Natural killer cell treated with Interleukin-12 subunit alpha and Interleukin-12 subunit beta and Interleukin-15 and Interleukin-18, amount 100 ng/mL, for 72 hours (primary cell): Measurements from ENCODE around the gene PTPRE. TPM values are rescaled to one million over a fixed set of nuclear protein-coding genes. Genes with fewer than 3 reads are reported as not detected.

ENCODE experiments used
- ATAC-seq, 2 donors: fragments of 150-1000 bp; cut with Tn5 transposase in 1 of 2; sonication (Bioruptor Pico), chemical (Tn5 transposase) in 1 of 2; 2 replicates each; pipeline ENCODE4 v1.10.0; 2021
- DNase-seq: peaks from one replicate; pipeline ENCODE4 v3.0.0; 2022; ENCODE audit warnings: low spot score
- H3K27ac Mint-ChIP-seq, 2 donors: 1 replicate in 1 of 2; 2 replicates in 1 of 2; pipeline ENCODE4 v1.8.0; 2022; ENCODE audit warnings: mixed read lengths in 2 of 2, mild to moderate bottlenecking in 1 of 2, moderate library complexity in 1 of 2
- H3K27me3 Mint-ChIP-seq, 2 donors: 1 replicate in 1 of 2; 2 replicates in 1 of 2; pipeline ENCODE4 v1.8.0; 2022; ENCODE audit warnings: mixed read lengths in 2 of 2
- H3K36me3 Mint-ChIP-seq: one replicate; pipeline ENCODE4 v1.8.0; 2022; ENCODE audit warnings: mixed read lengths
- H3K4me1 Mint-ChIP-seq, 2 donors: 1 replicate in 1 of 2; 2 replicates in 1 of 2; pipeline ENCODE4 v1.8.0; 2022; ENCODE audit warnings: low read depth in 2 of 2, mixed read lengths in 2 of 2, mild to moderate bottlenecking in 1 of 2
- H3K4me3 Mint-ChIP-seq: one replicate; pipeline ENCODE4 v1.8.0; 2022; ENCODE audit warnings: mixed read lengths
- H3K9me3 Mint-ChIP-seq: 2 replicates; pipeline ENCODE4 v1.8.0; 2022; ENCODE audit warnings: mixed read lengths
- total RNA-seq, 2 donors: library from RNA; stranded (reverse); gene quantifications; one replicate each; pipeline ENCODE4 v1.2.3, GENCODE V29; 2022

Gene PTPRE
- total RNA-seq, 2 donors from 2014 or later, result 65.1 to 147 TPM

- ATAC-seq (peak; percentile 39 to 48), DNase-seq (no peak)
- Mint-ChIP-seq H3K36me3 (no peaks in the 10 kb centered on the region), H3K9me3 (no peaks in the 10 kb centered on the region), H3K4me1 (peaks cover 8 to 14% of the 10 kb centered on the region in 2 donors), H3K27ac (no peak overlapping the region), H3K27me3 (peaks cover 19 to 28% of the 10 kb centered on the region in 2 donors), H3K4me3 (peak overlapping the region; percentile 49)
Observed at GRCh38 chr10:127907411-127908105, 655 bp downstream of the PTPRE start.

- H3K4me3 Mint-ChIP-seq, result peak overlapping the region; percentile 49
- peaks cover 8 to 16% of the 10 kb centered on the region in 2 donors for H3K4me1 Mint-ChIP-seq
- no peaks in the 10 kb centered on the region for H3K9me3 Mint-ChIP-seq
- ATAC-seq (no peak), DNase-seq (no peak)
- H3K36me3 Mint-ChIP-seq, result no peaks in the 10 kb centered on the region
- peaks cover 19 to 20% of the 10 kb centered on the region in 2 donors for H3K27me3 Mint-ChIP-seq
- H3K27ac Mint-ChIP-seq, result no peak overlapping the region
Observed at GRCh38 chr10:127908106-127908958, 1.4 kb downstream of the PTPRE start.

- Mint-ChIP-seq H3K27me3 (peaks cover 15 to 17% of the 10 kb centered on the region in 2 donors), H3K36me3 (no peaks in the 10 kb centered on the region), H3K27ac (no peak overlapping the region), H3K4me1 (peaks cover 8 to 16% of the 10 kb centered on the region in 2 donors), H3K9me3 (no peaks in the 10 kb centered on the region), H3K4me3 (no peak overlapping the region)
- DNase-seq, result no peak
- ATAC-seq, result no peak
Observed at GRCh38 chr10:127908959-127909267, 2.0 kb downstream of the PTPRE start.

GRCh38 chr10:127909716-127910463 is 3.0 kb downstream of the PTPRE start:
- H3K27ac Mint-ChIP-seq, result peak overlapping the region in 1 of 2 donors; percentile 18
- H3K4me1 Mint-ChIP-seq, result peaks cover 8 to 13% of the 10 kb centered on the region in 2 donors
- H3K9me3 Mint-ChIP-seq, result no peaks in the 10 kb centered on the region
- H3K27me3 Mint-ChIP-seq, result peaks cover 8 to 11% of the 10 kb centered on the region in 2 donors
- DNase-seq, result no peak
- no peak for ATAC-seq
- no peaks in the 10 kb centered on the region for H3K36me3 Mint-ChIP-seq
- H3K4me3 Mint-ChIP-seq, result peak overlapping the region; percentile 28

- no peak overlapping the region for H3K4me3 Mint-ChIP-seq
- peaks cover 8 to 13% of the 10 kb centered on the region in 2 donors for H3K4me1 Mint-ChIP-seq
- H3K36me3 Mint-ChIP-seq, result no peaks in the 10 kb centered on the region
- no peaks in the 10 kb centered on the region for H3K9me3 Mint-ChIP-seq
- ATAC-seq (no peak), DNase-seq (no peak)
- H3K27me3 Mint-ChIP-seq, result peaks cover 7 to 8% of the 10 kb centered on the region in 2 donors
- H3K27ac Mint-ChIP-seq, result peak overlapping the region in 1 of 2 donors; percentile 18
Observed at GRCh38 chr10:127910464-127910770, 3.5 kb downstream of the PTPRE start.

GRCh38 chr10:127911218-127911866 is 4.4 kb downstream of the PTPRE start:
- no peak for ATAC-seq
- no peaks in the 10 kb centered on the region for H3K36me3 Mint-ChIP-seq

GRCh38 chr10:127911867-127912257 is 5.0 kb downstream of the PTPRE start:
- Mint-ChIP-seq H3K9me3 (no peaks in the 10 kb centered on the region), H3K27me3 (peaks cover 2 to 8% of the 10 kb centered on the region in 2 donors), H3K36me3 (no peaks in the 10 kb centered on the region), H3K4me1 (peaks cover 8 to 9% of the 10 kb centered on the region in 2 donors), H3K4me3 (no peak overlapping the region), H3K27ac (no peak overlapping the region)
- no peak for DNase-seq
- no peak for ATAC-seq

More at GRCh38 chr10:127911218-127911866, 4.4 kb downstream of the PTPRE start:
- Mint-ChIP-seq H3K27me3 (peaks cover 4 to 8% of the 10 kb centered on the region in 2 donors), H3K27ac (no peak overlapping the region), H3K4me3 (no peak overlapping the region), H3K9me3 (no peaks in the 10 kb centered on the region), H3K4me1 (peaks cover 8 to 11% of the 10 kb centered on the region in 2 donors)
- DNase-seq, result no peak

GRCh38 chr10:127912607-127913367 is 5.9 kb downstream of the PTPRE start:
- no peaks in the 10 kb centered on the region for H3K36me3 Mint-ChIP-seq
- H3K27me3 Mint-ChIP-seq, result peaks cover 2 to 8% of the 10 kb centered on the region in 2 donors
- H3K9me3 Mint-ChIP-seq, result no peaks in the 10 kb centered on the region
- H3K4me3 Mint-ChIP-seq, result no peak overlapping the region
- H3K4me1 Mint-ChIP-seq, result peaks cover 8 to 9% of the 10 kb centered on the region in 2 donors
- DNase-seq (no peak), ATAC-seq (no peak)
- no peak overlapping the region for H3K27ac Mint-ChIP-seq

GRCh38 chr10:127913368-127913759 is 6.5 kb downstream of the PTPRE start:
- DNase-seq, result no peak
- ATAC-seq, result no peak

GRCh38 chr10:127915324-127915723 is 8.4 kb downstream of the PTPRE start:
- no peak for DNase-seq
- Mint-ChIP-seq H3K4me1 (peaks cover 20 to 21% of the 10 kb centered on the region in 2 donors), H3K36me3 (no peaks in the 10 kb centered on the region), H3K27me3 (peaks cover 0 to 3% of the 10 kb centered on the region in 2 donors), H3K4me3 (no peak overlapping the region), H3K9me3 (no peaks in the 10 kb centered on the region), H3K27ac (no peak overlapping the region)
- no peak for ATAC-seq

More at GRCh38 chr10:127913368-127913759, 6.5 kb downstream of the PTPRE start:
- Mint-ChIP-seq H3K9me3 (no peaks in the 10 kb centered on the region), H3K27ac (no peak overlapping the region), H3K36me3 (no peaks in the 10 kb centered on the region), H3K4me1 (peaks cover 9% of the 10 kb centered on the region in 2 donors), H3K4me3 (no peak overlapping the region), H3K27me3 (peaks cover 0 to 8% of the 10 kb centered on the region in 2 donors)

GRCh38 chr10:127916826-127917225 is 9.9 kb downstream of the PTPRE start:
- no peak for DNase-seq
- H3K4me3 Mint-ChIP-seq, result no peak overlapping the region
- no peaks in the 10 kb centered on the region for H3K9me3 Mint-ChIP-seq
- peaks cover 17 to 26% of the 10 kb centered on the region in 2 donors for H3K4me1 Mint-ChIP-seq
- ATAC-seq, result no peak
- no peaks in the 10 kb centered on the region for H3K27me3 Mint-ChIP-seq
- no peak overlapping the region for H3K27ac Mint-ChIP-seq
- H3K36me3 Mint-ChIP-seq, result no peaks in the 10 kb centered on the region

- ATAC-seq (no peak), DNase-seq (no peak)
- no peaks in the 10 kb centered on the region for H3K27me3 Mint-ChIP-seq
- no peaks in the 10 kb centered on the region for H3K9me3 Mint-ChIP-seq
- peaks cover 17 to 24% of the 10 kb centered on the region in 2 donors for H3K4me1 Mint-ChIP-seq
- H3K4me3 Mint-ChIP-seq, result no peak overlapping the region
- H3K27ac Mint-ChIP-seq, result peak overlapping the region in 1 of 2 donors; percentile 19
- H3K36me3 Mint-ChIP-seq, result no peaks in the 10 kb centered on the region
Observed at GRCh38 chr10:127918572-127918971, 11.7 kb downstream of the PTPRE start.
